ENCODE results near the gene UQCRHL. TPM values are rescaled to one million over a fixed set of nuclear protein-coding genes. Genes with fewer than 3 reads are reported as not detected.
A peak's percentile ranks its signal among the peaks of the same experiment; 100 is the strongest.

Gene UQCRHL
- total RNA-seq, 1 donor from 2014 or later, result 3.5 TPM

DNA sequence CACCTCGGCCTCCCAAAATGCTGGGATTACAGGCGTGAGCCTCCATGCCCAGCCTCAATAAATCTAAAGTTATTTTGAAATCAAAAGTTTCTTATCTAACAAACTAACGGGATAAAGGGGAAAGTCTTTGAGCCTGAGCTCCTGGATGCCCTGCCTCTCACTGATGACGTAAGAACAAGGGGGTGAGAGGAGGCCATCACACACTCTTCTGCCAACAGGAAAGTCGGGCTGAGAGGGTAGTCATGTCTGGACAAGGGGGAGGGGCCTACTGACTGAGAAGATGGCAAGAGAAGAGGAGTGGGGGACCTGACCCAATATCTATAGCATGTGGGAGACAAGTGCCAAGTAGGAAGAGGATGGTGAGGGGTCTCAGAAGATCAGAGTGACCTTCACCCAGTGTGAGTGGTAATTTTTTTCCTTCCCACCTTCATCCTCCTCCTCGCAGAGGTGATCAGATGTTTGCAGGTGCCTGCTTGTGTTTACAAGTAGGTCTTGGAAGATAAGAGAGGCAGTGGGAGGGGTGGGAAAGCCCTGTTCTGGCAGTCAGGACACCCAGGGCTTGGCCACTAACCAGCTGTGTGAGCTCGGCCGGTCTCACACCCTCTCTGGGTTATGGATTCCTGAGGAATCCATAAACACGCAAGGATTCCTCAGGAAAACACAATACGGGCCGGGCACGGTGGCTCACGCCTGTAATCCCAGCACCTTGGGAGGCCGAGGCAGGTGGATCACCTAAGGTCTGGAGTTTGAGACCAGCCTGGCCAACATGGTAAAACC lies 9.6 kb downstream of the UQCRHL start:
- TF ChIP-seq, protein P1, sequence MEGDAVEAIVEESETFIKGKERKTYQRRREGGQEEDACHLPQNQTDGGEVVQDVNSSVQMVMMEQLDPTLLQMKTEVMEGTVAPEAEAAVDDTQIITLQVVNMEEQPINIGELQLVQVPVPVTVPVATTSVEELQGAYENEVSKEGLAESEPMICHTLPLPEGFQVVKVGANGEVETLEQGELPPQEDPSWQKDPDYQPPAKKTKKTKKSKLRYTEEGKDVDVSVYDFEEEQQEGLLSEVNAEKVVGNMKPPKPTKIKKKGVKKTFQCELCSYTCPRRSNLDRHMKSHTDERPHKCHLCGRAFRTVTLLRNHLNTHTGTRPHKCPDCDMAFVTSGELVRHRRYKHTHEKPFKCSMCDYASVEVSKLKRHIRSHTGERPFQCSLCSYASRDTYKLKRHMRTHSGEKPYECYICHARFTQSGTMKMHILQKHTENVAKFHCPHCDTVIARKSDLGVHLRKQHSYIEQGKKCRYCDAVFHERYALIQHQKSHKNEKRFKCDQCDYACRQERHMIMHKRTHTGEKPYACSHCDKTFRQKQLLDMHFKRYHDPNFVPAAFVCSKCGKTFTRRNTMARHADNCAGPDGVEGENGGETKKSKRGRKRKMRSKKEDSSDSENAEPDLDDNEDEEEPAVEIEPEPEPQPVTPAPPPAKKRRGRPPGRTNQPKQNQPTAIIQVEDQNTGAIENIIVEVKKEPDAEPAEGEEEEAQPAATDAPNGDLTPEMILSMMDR (IDR thresholded peaks at IDR 0.05; ENCODE audit: unreplicated experiment), result no peak
- Mint-ChIP-seq H3K36me3 (no peaks in the 10 kb centered on the region), H3K27me3 (ENCODE audit: low read depth) (no peaks in the 10 kb centered on the region), H3K4me3 (no peak overlapping the region), H3K27ac (peak overlapping the region; percentile 64), H3K4me1 (peaks cover 74% of the 10 kb centered on the region), H3K9me3 (no peaks in the 10 kb centered on the region)
- no peak for DNase-seq (ENCODE audit: low spot score in 2 of 2, unreplicated experiment in 2 of 2)

DNA sequence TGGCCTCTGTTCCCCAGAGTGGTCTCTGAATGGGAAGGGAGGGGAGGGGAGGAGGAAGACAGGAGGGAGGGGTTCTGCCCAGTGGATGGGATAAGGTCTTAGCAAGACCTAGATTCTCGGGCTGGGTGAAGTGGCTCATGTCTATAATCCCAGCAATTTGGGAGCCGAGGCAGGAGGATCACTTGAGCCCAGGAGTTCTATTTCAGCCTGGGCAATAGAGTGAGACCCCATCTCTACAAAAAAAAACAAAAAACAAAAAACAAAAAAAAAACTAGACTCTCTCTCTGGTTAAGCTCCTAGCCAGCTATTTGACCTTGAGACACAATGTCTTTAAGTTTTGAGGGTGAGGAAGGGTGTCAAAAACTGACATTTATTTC lies 11.4 kb downstream of the UQCRHL start:
- TF ChIP-seq, protein P1 (IDR thresholded peaks at IDR 0.05; ENCODE audit: unreplicated experiment), result no peak
- no peak overlapping the region for H3K4me3 Mint-ChIP-seq
- H3K4me1 Mint-ChIP-seq, result peaks cover 71% of the 10 kb centered on the region
- no peak for DNase-seq (ENCODE audit: low spot score in 2 of 2, unreplicated experiment in 2 of 2)
- H3K9me3 Mint-ChIP-seq, result no peaks in the 10 kb centered on the region
- H3K27ac Mint-ChIP-seq, result peak overlapping the region; percentile 96
- H3K36me3 Mint-ChIP-seq, result no peaks in the 10 kb centered on the region
- no peaks in the 10 kb centered on the region for H3K27me3 Mint-ChIP-seq (ENCODE audit: low read depth)

DNA sequence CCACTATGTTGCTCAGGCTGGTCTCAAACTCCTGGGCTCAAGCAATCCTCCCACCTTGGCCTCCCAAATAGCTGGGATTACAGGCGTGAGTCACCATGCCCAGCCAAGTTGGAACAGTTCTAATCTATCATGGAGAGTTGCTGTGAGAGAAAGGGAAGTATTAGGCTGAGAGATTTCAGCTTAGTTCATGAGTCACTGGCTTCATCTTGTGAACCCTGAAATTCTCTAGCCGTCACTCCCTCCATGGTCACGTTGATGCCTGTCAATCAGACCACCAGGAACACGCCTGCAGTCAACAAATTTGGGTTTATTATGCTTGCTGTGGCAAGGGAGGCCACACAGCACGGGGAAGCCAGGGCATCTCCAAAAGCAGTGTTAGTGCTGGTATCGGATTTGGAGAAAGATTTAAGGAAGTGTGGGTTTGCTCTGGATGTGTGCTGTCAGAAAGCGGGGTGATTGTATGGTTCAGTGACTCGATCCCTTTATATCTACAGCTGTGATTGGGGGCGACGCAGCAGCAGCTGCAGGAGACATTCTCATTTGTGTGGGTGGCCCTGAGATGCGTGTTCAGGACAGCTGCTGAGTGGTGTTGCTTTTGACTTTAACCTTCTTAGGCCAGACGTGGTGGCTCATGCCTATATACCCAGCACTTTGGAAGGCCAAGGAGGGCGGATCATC lies 18.7 kb downstream of the UQCRHL start:
- Mint-ChIP-seq H3K36me3 (peaks cover 10% of the 10 kb centered on the region), H3K4me1 (peaks cover 16% of the 10 kb centered on the region), H3K9me3 (no peaks in the 10 kb centered on the region), H3K4me3 (no peak overlapping the region), H3K27ac (peak overlapping the region; percentile 45), H3K27me3 (ENCODE audit: low read depth) (no peaks in the 10 kb centered on the region)
- TF ChIP-seq, protein P1 (IDR thresholded peaks at IDR 0.05; ENCODE audit: unreplicated experiment), result no peak
- DNase-seq (ENCODE audit: low spot score in 2 of 2, unreplicated experiment in 2 of 2), result no peak

DNA sequence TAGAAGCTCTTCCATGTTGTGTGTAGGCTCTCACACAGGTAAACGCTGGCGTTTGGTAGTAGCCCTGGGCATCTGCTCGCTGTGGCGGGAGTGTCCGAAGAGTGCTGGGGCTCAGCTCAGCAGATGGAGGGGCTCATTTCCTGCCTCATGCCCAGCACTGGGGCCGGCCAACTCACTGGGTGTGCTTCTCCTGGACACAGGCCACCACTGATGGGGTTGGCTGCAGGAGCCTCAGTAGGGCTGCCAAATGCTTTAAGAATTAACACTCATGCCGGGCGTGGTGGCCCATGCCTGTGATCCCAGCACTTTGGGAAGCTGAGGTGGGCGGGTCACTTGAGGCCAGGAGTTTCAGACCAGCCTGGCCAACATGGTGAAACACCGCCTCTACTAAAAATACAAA lies 20.9 kb downstream of the UQCRHL start:
- peaks cover 2% of the 10 kb centered on the region for H3K4me1 Mint-ChIP-seq
- TF ChIP-seq, protein P1 (IDR thresholded peaks at IDR 0.05; ENCODE audit: unreplicated experiment), result no peak
- H3K27me3 Mint-ChIP-seq (ENCODE audit: low read depth), result no peaks in the 10 kb centered on the region
- no peaks in the 10 kb centered on the region for H3K9me3 Mint-ChIP-seq
- H3K36me3 Mint-ChIP-seq, result peaks cover 11% of the 10 kb centered on the region
- no peak overlapping the region for H3K4me3 Mint-ChIP-seq
- peak overlapping the region; percentile 34 for H3K27ac Mint-ChIP-seq
- DNase-seq (ENCODE audit: low spot score in 2 of 2, unreplicated experiment in 2 of 2), result no peak

DNA sequence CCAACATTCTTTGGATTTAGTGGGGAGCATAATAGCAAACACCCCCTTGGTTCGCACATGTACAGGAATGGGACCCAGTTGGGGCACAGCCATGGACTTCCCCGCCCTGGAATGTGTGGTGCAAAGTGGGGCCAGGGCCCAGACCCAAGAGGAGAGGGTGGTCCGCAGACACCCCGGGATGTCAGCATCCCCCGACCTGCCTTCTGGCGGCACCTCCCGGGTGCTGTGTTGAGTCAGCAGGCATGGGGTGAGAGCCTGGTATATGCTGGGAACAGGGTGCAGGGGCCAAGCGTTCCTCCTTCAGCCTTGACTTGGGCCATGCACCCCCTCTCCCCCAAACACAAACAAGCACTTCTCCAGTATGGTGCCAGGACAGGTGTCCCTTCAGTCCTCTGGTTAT lies 21.8 kb downstream of the UQCRHL start:
- DNase-seq (ENCODE audit: low spot score in 2 of 2, unreplicated experiment in 2 of 2), result no peak
- H3K9me3 Mint-ChIP-seq, result no peaks in the 10 kb centered on the region
- TF ChIP-seq, protein P1 (IDR thresholded peaks at IDR 0.05; ENCODE audit: unreplicated experiment), result no peak
- H3K4me1 Mint-ChIP-seq, result peaks cover 2% of the 10 kb centered on the region
- no peak overlapping the region for H3K27ac Mint-ChIP-seq
- no peak overlapping the region for H3K4me3 Mint-ChIP-seq
- H3K27me3 Mint-ChIP-seq (ENCODE audit: low read depth), result no peaks in the 10 kb centered on the region
- H3K36me3 Mint-ChIP-seq, result peaks cover 16% of the 10 kb centered on the region
